ENCODE results near the gene TEKT5. TPM values are rescaled to one million over a fixed set of nuclear protein-coding genes. Genes with fewer than 3 reads are reported as not detected.

TEKT5 gene
- total RNA-seq, 1 experiment from 2014 or later, result not detected

- CTCF ChIA-PET, result interaction anchor here (0.6 kb wide), 2 partner anchors 97 to 1463 kb away, joined by 4 to 6 read pairs; no protein-coding TSS in a partner anchor
- TF ChIP-seq CTCF (IDR thresholded peaks at IDR 0.05; ENCODE audit: unreplicated experiment), result no peak
- no TSS peak for BruUV-seq (replicated peaks)
- Mint-ChIP-seq H3K9me3 (ENCODE audit: unreplicated experiment) (no peaks in the 10 kb centered on the region), H3K36me3 (ENCODE audit: insufficient read depth, unreplicated experiment) (no peaks in the 10 kb centered on the region), H3K4me3 (ENCODE audit: unreplicated experiment) (no peak overlapping the region), H3K27ac (ENCODE audit: low read depth, unreplicated experiment) (no peak overlapping the region), H3K4me1 (ENCODE audit: insufficient read depth, unreplicated experiment) (no peaks in the 10 kb centered on the region), H3K27me3 (ENCODE audit: insufficient read depth, unreplicated experiment) (no peaks in the 10 kb centered on the region)
- intact Hi-C loops (cut with micrococcal nuclease), result no loop called here
- POLR2A ChIA-PET, result no interaction called here
- DNase-seq (ENCODE audit: unreplicated experiment), result no peak
Measured at GRCh38 chr16:10611825-10612342, 82.8 kb downstream of the TEKT5 start.

DNA sequence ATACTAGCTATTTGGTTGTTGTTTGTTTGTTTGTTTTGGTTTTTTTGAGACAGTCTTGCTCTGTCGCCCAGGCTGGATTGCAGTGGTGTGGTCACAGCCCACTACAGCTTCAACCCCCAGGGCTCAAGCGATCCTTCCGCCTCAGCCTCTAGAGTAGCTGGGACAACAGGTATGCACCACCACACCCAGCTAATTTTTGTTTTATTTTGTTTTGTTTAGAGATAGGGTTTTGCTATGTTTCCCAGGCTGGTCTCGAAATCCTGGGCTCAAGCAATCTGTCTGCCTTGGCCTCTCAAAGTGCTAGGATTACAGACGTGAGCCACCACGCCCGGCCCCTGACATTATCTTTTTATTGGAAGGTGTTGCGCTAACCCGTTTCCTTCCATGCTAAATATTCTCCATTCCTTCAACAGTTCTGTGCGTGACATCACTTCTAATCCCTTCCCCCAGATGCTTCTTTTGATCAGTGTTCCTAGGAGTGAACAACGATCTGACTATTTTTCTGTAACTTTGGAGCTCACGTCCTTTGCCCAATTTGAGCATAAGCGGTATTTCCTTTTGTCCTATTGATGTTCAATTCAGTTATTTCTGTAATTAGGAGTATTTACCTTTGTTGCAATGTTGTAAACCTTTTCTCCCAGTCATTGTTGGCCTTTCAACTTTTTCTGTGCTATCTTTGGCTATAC, 84.1 kb downstream of the TEKT5 start:
- Mint-ChIP-seq H3K27me3 (ENCODE audit: insufficient read depth, unreplicated experiment) (no peaks in the 10 kb centered on the region), H3K27ac (ENCODE audit: low read depth, unreplicated experiment) (no peak overlapping the region), H3K36me3 (ENCODE audit: insufficient read depth, unreplicated experiment) (no peaks in the 10 kb centered on the region), H3K4me1 (ENCODE audit: insufficient read depth, unreplicated experiment) (no peaks in the 10 kb centered on the region), H3K9me3 (ENCODE audit: unreplicated experiment) (no peaks in the 10 kb centered on the region), H3K4me3 (ENCODE audit: unreplicated experiment) (no peak overlapping the region)
- TF ChIP-seq CTCF (IDR thresholded peaks at IDR 0.05; ENCODE audit: unreplicated experiment), result no peak
- no peak for DNase-seq (ENCODE audit: unreplicated experiment)
- intact Hi-C loops (cut with micrococcal nuclease), result no loop called here
- ChIA-PET POLR2A (no interaction called here), CTCF (interaction anchor here (0.7 kb wide), 1 partner anchor 308 kb away, joined by 4 read pairs; no protein-coding TSS in a partner anchor)
- no TSS peak for BruUV-seq (replicated peaks)

DNA sequence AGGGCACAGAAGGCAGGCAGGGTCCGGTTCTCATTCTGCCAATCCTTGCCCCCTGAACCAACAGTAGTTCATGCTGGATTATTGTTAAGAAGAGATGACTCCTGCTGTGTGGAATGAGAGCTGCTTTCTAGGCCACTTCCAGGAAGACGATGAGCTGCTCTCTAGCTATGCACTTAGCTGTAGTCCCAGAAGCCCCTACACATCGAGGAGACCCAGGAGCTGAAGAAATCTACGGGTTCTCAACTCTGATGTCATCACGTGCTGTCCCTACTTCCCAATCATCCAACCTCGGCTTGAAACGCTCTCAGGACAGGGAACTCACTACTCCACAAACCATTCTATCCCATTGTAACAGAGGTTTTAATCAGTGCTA, 85.3 kb downstream of the TEKT5 start:
- Mint-ChIP-seq H3K9me3 (ENCODE audit: unreplicated experiment) (no peaks in the 10 kb centered on the region), H3K4me1 (ENCODE audit: insufficient read depth, unreplicated experiment) (no peaks in the 10 kb centered on the region), H3K4me3 (ENCODE audit: unreplicated experiment) (no peak overlapping the region), H3K27me3 (ENCODE audit: insufficient read depth, unreplicated experiment) (no peaks in the 10 kb centered on the region), H3K27ac (ENCODE audit: low read depth, unreplicated experiment) (no peak overlapping the region), H3K36me3 (ENCODE audit: insufficient read depth, unreplicated experiment) (no peaks in the 10 kb centered on the region)
- intact Hi-C loops (cut with micrococcal nuclease), result no loop called here
- no peak for DNase-seq (ENCODE audit: unreplicated experiment)
- CTCF ChIA-PET, result interaction anchor here (0.6 to 0.9 kb wide), 4 partner anchors 9 to 1498 kb away, joined by 3 to 4 read pairs (median 4); partner anchors contain the start of gene EMP2
- BruUV-seq (replicated peaks), result no TSS peak
- no peak for TF ChIP-seq CTCF (IDR thresholded peaks at IDR 0.05; ENCODE audit: unreplicated experiment)
- POLR2A ChIA-PET, result no interaction called here

DNA sequence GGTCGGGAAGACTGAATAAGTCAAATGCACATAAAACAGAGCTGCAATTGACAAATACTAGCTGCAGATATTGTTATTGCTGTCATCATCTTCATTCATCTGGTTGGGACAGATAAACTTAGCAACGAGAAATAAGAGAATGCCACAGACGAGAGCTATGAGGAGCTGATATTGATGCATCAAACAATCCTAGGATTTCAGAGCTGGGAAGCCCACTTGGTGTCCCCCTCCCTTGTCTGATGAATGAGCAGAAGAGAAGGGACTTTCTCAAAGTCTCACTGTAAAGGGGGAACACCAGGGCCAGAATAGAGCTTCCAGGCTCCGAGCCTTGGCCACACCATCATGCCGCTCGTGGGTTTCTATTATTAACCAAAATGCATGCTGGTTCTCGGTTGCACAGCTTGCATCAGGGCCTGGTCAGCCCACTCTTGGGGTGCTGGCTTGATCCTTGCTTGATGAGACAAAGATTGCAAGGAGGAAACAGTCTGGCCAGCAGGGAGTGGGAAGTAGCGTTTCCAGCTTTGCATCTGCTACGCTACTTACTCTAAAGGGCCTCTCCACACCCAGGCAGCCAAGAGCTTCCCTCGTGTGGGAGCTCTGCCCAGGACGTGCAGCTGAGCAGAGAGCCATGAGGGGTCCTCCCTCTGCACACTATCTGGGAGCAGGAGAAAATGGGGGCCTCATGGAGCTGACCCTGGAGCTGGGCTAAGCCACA, 85.9 kb downstream of the TEKT5 start:
- no peak for DNase-seq (ENCODE audit: unreplicated experiment)
- Mint-ChIP-seq H3K36me3 (ENCODE audit: insufficient read depth, unreplicated experiment) (no peaks in the 10 kb centered on the region), H3K27ac (ENCODE audit: low read depth, unreplicated experiment) (no peak overlapping the region), H3K4me3 (ENCODE audit: unreplicated experiment) (no peak overlapping the region), H3K9me3 (ENCODE audit: unreplicated experiment) (no peaks in the 10 kb centered on the region), H3K4me1 (ENCODE audit: insufficient read depth, unreplicated experiment) (no peaks in the 10 kb centered on the region), H3K27me3 (ENCODE audit: insufficient read depth, unreplicated experiment) (no peaks in the 10 kb centered on the region)
- ChIA-PET CTCF (interaction anchor here (0.6 to 1.6 kb wide), 5 partner anchors 9 to 1498 kb away, joined by 3 to 4 read pairs (median 4); partner anchors contain the start of gene EMP2), POLR2A (no interaction called here)
- no TSS peak for BruUV-seq (replicated peaks)
- TF ChIP-seq CTCF (IDR thresholded peaks at IDR 0.05; ENCODE audit: unreplicated experiment), result no peak
- intact Hi-C loops (cut with micrococcal nuclease), result no loop called here
